GM23338 (cell line): Measurements from ENCODE around the gene STAM. TPM values are rescaled to one million over a fixed set of nuclear protein-coding genes. Genes with fewer than 3 reads are reported as not detected.

Experiments
- ATAC-seq: fragments of 200-7000 bp; cut with Tn5 transposase; 3 replicates; pipeline ENCODE4 v1.9.1; 2020
- DNase-seq: peaks from one replicate; pipeline ENCODE4 v3.0.0-alpha.2; 2015; ENCODE audit warnings: low spot score
- H2AFZ ChIP-seq: fragments of 200-600 bp; sonication (generic); 2 replicates; pipeline ENCODE4 v1.8.0; 2016; ENCODE audit warnings: antibody characterized with exemption, mild to moderate bottlenecking, moderate library complexity
- H3F3A ChIP-seq: fragments of 200-600 bp; sonication (generic); replicated peaks from 2 replicates; pipeline ENCODE4 v1.8.0; 2017; ENCODE audit warnings: antibody characterized with exemption, mixed run types, low read depth
- H3K27ac ChIP-seq: fragments of 200-600 bp; sonication (generic); 2 replicates; pipeline ENCODE4 v1.6.1; 2016; ENCODE audit warnings: low read depth
- H3K27me3 ChIP-seq: fragments of 200-600 bp; sonication (generic); 2 replicates; pipeline ENCODE4 v1.8.0; 2016; ENCODE audit warnings: mild to moderate bottlenecking, mixed run types, moderate library complexity; ENCODE audit not compliant: insufficient read depth
- H3K36me3 ChIP-seq: fragments of 200-600 bp; sonication (generic); 2 replicates; pipeline ENCODE4 v1.8.0; 2016; ENCODE audit warnings: mild to moderate bottlenecking; ENCODE audit not compliant: insufficient read depth
- H3K4me1 ChIP-seq: fragments of 200-600 bp; sonication (generic); 2 replicates; pipeline ENCODE4 v1.8.0; 2016; ENCODE audit warnings: mild to moderate bottlenecking, moderate library complexity; ENCODE audit not compliant: insufficient read depth
- H3K4me2 ChIP-seq: fragments of 200-600 bp; sonication (generic); 2 replicates; pipeline ENCODE4 v1.7.1; 2017; ENCODE audit warnings: mixed run types
- H3K4me3 ChIP-seq: fragments of 200-600 bp; sonication (generic); 2 replicates; pipeline ENCODE4 v1.6.1; 2016; ENCODE audit warnings: mixed run types
- H3K79me2 ChIP-seq: fragments of 200-600 bp; sonication (generic); replicated peaks from 2 replicates; pipeline ENCODE4 v1.8.0; 2017; ENCODE audit warnings: mild to moderate bottlenecking; ENCODE audit not compliant: insufficient read depth
- H3K9me2 ChIP-seq: fragments of 200-600 bp; sonication (generic); 2 replicates; pipeline ENCODE4 v1.8.0; 2017; ENCODE audit not compliant: insufficient read depth
- H4K20me1 ChIP-seq: fragments of 200-600 bp; sonication (generic); replicated peaks from 2 replicates; pipeline ENCODE4 v1.8.0; 2017; ENCODE audit warnings: mild to moderate bottlenecking; ENCODE audit not compliant: insufficient read depth
- H3K27ac Mint-ChIP-seq: 2 replicates; pipeline ENCODE4 v1.8.0; 2020; ENCODE audit warnings: inconsistent platforms, mild to moderate bottlenecking, moderate library complexity, mixed read lengths
- H3K27me3 Mint-ChIP-seq: 3 replicates; pipeline ENCODE4 v1.8.0; 2022; ENCODE audit warnings: low read depth, mild to moderate bottlenecking, moderate library complexity, mixed read lengths, inconsistent platforms; ENCODE audit not compliant: insufficient read depth, poor library complexity
- H3K36me3 Mint-ChIP-seq: 3 replicates; pipeline ENCODE4 v1.8.0; 2021; ENCODE audit warnings: low read depth, mild to moderate bottlenecking, inconsistent platforms, moderate library complexity, mixed read lengths
- H3K4me1 Mint-ChIP-seq: 3 replicates; pipeline ENCODE4 v1.8.0; 2020; ENCODE audit warnings: mild to moderate bottlenecking, inconsistent platforms, mixed read lengths
- H3K4me3 Mint-ChIP-seq: 3 replicates; pipeline ENCODE4 v1.8.0; 2021; ENCODE audit warnings: moderate library complexity, mild to moderate bottlenecking, inconsistent platforms, mixed read lengths
- H3K9me3 Mint-ChIP-seq: 3 replicates; pipeline ENCODE4 v1.8.0; 2020; ENCODE audit warnings: moderate library complexity, mild to moderate bottlenecking, inconsistent platforms, mixed read lengths
- ETS1 ChIP-seq: IDR thresholded peaks from 2 replicates; pipeline ENCODE4 v1.6.1; 2016; ENCODE audit warnings: antibody characterized with exemption
- JUNB ChIP-seq: IDR thresholded peaks from one replicate; pipeline ENCODE4 v1.6.1; 2016; ENCODE audit warnings: antibody characterized with exemption; ENCODE audit not compliant: unreplicated experiment
- POLR2AphosphoS5 ChIP-seq: IDR thresholded peaks from 2 replicates; pipeline ENCODE4 v1.6.1; 2016; ENCODE audit warnings: antibody characterized with exemption, low read depth
- REST ChIP-seq: IDR thresholded peaks from one replicate; pipeline ENCODE4 v1.6.1; 2018; ENCODE audit warnings: antibody characterized with exemption; ENCODE audit not compliant: unreplicated experiment
- STAT1 ChIP-seq: IDR thresholded peaks from one replicate; pipeline ENCODE4 v1.6.1; 2016; ENCODE audit warnings: antibody characterized with exemption; ENCODE audit not compliant: unreplicated experiment
- ZNF331 ChIP-seq: fragments of 250-450 bp; sonication (Bioruptor Pico); IDR thresholded peaks from 2 replicates; pipeline ENCODE4 v1.5.0; 2020; ENCODE audit warnings: low read depth, mild to moderate bottlenecking, moderate library complexity
- ZNF462 ChIP-seq: fragments of 250-450 bp; sonication (Bioruptor Pico); IDR thresholded peaks from 2 replicates; pipeline ENCODE4 v1.5.0; 2020; ENCODE audit warnings: mild to moderate bottlenecking, moderate library complexity
- polyA plus RNA-seq: library from polyadenylated mRNA; unstranded; fragments of >200 nt; fragmentation: Nextera tagmentation; extraction: Ambion mirVana; gene quantifications from 2 replicates; pipeline ENCODE4 v1.2.1, GENCODE V29; 2016
- total RNA-seq: library from RNA; depleted of rRNA; stranded (reverse); fragments of >200 nt; shearing (Covaris generic); gene quantifications from 2 replicates; pipeline ENCODE4 v1.2.3, GENCODE V29; 2014

The STAM gene
- total and polyA plus RNA-seq, 2 experiments from 2014 or later, result 28.8 to 40.5 TPM

DNA sequence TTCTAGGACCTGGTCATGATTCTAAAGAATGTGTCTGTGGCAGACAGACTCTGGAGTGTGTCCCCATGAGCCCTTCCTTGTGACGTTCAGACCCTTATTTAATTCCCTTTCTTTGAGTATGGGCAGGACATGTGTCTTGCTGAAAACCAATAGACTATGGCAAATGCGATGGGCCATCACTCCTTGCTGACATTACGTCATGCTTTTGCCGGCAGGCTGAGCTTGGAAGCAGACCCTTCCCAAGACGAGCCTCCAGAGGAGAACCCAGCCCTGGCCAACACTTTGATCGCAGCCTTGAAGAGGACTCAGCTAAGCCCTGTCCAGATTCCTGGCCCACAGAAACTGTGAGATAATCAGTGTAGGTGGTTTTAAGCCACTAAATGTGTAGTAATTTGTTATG lies 89.7 kb downstream of the STAM start:
- Mint-ChIP-seq H3K27me3 (peaks cover 4% of the 10 kb centered on the region), H3K4me1 (no peaks in the 10 kb centered on the region), H3K4me3 (no peak overlapping the region), H3K9me3 (no peaks in the 10 kb centered on the region), H3K36me3 (no peaks in the 10 kb centered on the region), H3K27ac (no peak overlapping the region)
- Histone ChIP-seq H3K36me3 (no peaks in the 10 kb centered on the region), H2AFZ (no peak overlapping the region), H3F3A (no peaks in the 10 kb centered on the region), H3K79me2 (no peaks in the 10 kb centered on the region), H4K20me1 (no peaks in the 10 kb centered on the region), H3K4me2 (no peak overlapping the region), H3K4me3 (no peak overlapping the region), H3K4me1 (no peaks in the 10 kb centered on the region), H3K27ac (no peak overlapping the region), H3K27me3 (no peaks in the 10 kb centered on the region), H3K9me2 (no peaks in the 10 kb centered on the region)
- TF ChIP-seq ETS1 (no peak), POLR2AphosphoS5 (no peak), JUNB (no peak), ZNF462 (CRISPR knock-in tag) (no peak), REST (no peak), ZNF331 (CRISPR knock-in tag) (no peak), STAT1 (no peak)
- no peak for ATAC-seq
- DNase-seq, result no peak
